Panc1 (cell line): ENCODE results near the gene PARP11. TPM values are rescaled to one million over a fixed set of nuclear protein-coding genes. Genes with fewer than 3 reads are reported as not detected.

Experiments
- ATAC-seq: fragments of 200-7000 bp; cut with Tn5 transposase; 2 replicates; pipeline ENCODE4 v1.9.1; 2020; ENCODE audit warnings: mild to moderate bottlenecking, moderate library complexity
- BruUV-seq: library from RNA; stranded (reverse); fragments of 400-500 nt; replicated peaks from 2 replicates; lab custom pipeline; 2021; lab: Mats Ljungman, UMichigan
- CTCF ChIA-PET: fragments of 300-600 bp; sonication (Branson Sonifier 250); formaldehyde crosslinking; loops from one replicate; lab custom pipeline; 2022; ENCODE audit warnings: antibody characterized with exemption; lab: Charles Lee
- POLR2A ChIA-PET: fragments of 300-600 bp; sonication (Branson Sonifier 250); formaldehyde crosslinking; loops from one replicate; lab custom pipeline; 2022; ENCODE audit warnings: antibody characterized with exemption; lab: Charles Lee
- DNase-seq: peaks from one replicate; pipeline ENCODE4 v3.0.0-alpha.2; 2010; ENCODE audit warnings: low read depth, low spot score
- H3K27ac ChIP-seq: 2 replicates; pipeline ENCODE4 v1.5.1; 2011; ENCODE audit warnings: mild to moderate bottlenecking, low read length, inconsistent platforms
- H3K27me3 ChIP-seq: fragments of 200-500 bp; sonication (Bioruptor generic); 2 replicates; pipeline ENCODE4 v1.6.0; 2014; ENCODE audit warnings: low read length, inconsistent platforms; ENCODE audit not compliant: control insufficient read depth, insufficient read depth
- H3K36me3 ChIP-seq: fragments of 200-500 bp; sonication (Bioruptor generic); 2 replicates; pipeline ENCODE4 v1.5.1; 2014; ENCODE audit warnings: inconsistent platforms, mild to moderate bottlenecking, low read length, moderate library complexity; ENCODE audit not compliant: control insufficient read depth, insufficient read depth
- H3K4me1 ChIP-seq: 2 replicates; pipeline ENCODE4 v1.5.1; 2011; ENCODE audit warnings: inconsistent platforms, mild to moderate bottlenecking, low read length, moderate library complexity; ENCODE audit not compliant: control insufficient read depth, insufficient read depth
- H3K4me3 ChIP-seq, 2 experiments: 2 replicates each; pipeline ENCODE4 v1.5.1; 2011 to 2012; ENCODE audit warnings: low read depth in 2 of 2, low read length in 2 of 2, mild to moderate bottlenecking in 2 of 2, inconsistent platforms in 1 of 2, moderate library complexity in 1 of 2
- H3K9me3 ChIP-seq: fragments of 200-500 bp; sonication (Bioruptor generic); 2 replicates; pipeline ENCODE4 v1.5.1; 2014; ENCODE audit warnings: low read depth, mild to moderate bottlenecking, inconsistent platforms, low read length, moderate library complexity; ENCODE audit not compliant: control insufficient read depth, insufficient read depth
- CTCF ChIP-seq: fragments of 450-650 bp; IDR thresholded peaks from 2 replicates; pipeline ENCODE4 v1.5.1; 2017; ENCODE audit warnings: mild to moderate bottlenecking
- POLR2AphosphoS5 ChIP-seq: IDR thresholded peaks from 2 replicates; pipeline ENCODE4 v1.6.1; 2012; ENCODE audit warnings: mild to moderate bottlenecking, low read depth, low read length, moderate library complexity
- REST ChIP-seq, 2 experiments: IDR thresholded peaks; 2 replicates each; pipeline ENCODE4 v1.6.1; 2011 to 2012; ENCODE audit warnings: low read depth in 2 of 2, control low read depth in 1 of 2, low read length in 1 of 2, mild to moderate bottlenecking in 1 of 2, moderate library complexity in 1 of 2; ENCODE audit not compliant: insufficient read depth in 1 of 2
- SIN3A ChIP-seq: IDR thresholded peaks from 2 replicates; pipeline ENCODE4 v1.6.1; 2012; ENCODE audit warnings: low read depth, mild to moderate bottlenecking, low read length, moderate library complexity, borderline replicate concordance; ENCODE audit not compliant: insufficient read depth
- TCF7L2 ChIP-seq: IDR thresholded peaks from 2 replicates; pipeline ENCODE4 v1.6.1; 2011; ENCODE audit warnings: mild to moderate bottlenecking, low read depth, low read length, inconsistent platforms
- in situ Hi-C: cut with HindIII; loops from 2 replicates; pipeline ENCODE4 v1.10.0; 2016; ENCODE audit warnings: low sequenced_read_pairs, low pct_unique_long_range_greater_than_20kb
- intact Hi-C: fragments of 100-400 bp; cut with micrococcal nuclease; formaldehyde crosslinking; loops from one replicate; pipeline ENCODE4 v1.10.0; 2022; ENCODE audit not compliant: unreplicated experiment
- total RNA-seq: library from RNA; stranded (reverse); gene quantifications from one replicate; pipeline ENCODE4 v1.2.1, GENCODE V29; 2021; ENCODE audit not compliant: unreplicated experiment

Gene PARP11
- total RNA-seq, 1 experiment from 2014 or later = 7.3 TPM

GRCh38 chr12:3761116-3761735 lies 112.0 kb downstream of the PARP11 start:
- ATAC-seq = no peak
- in situ Hi-C loops = no loop called here
- no TSS peak for BruUV-seq

GRCh38 chr12:3759878-3760277 lies 113.3 kb downstream of the PARP11 start:
- ChIA-PET CTCF (no interaction called here), POLR2A (no interaction called here)
- Histone ChIP-seq H3K27ac (no peak overlapping the region), H3K27me3 (no peaks in the 10 kb centered on the region), H3K9me3 (no peaks in the 10 kb centered on the region), H3K4me1 (no peaks in the 10 kb centered on the region), H3K4me3 (no peak overlapping the region), H3K36me3 (no peaks in the 10 kb centered on the region)
- TF ChIP-seq REST (IDR thresholded peaks at IDR 0.05; ENCODE audit: insufficient read depth in 1 of 2, low read depth in 2 of 2, low read length in 1 of 2) = no peak
- no peak for TF ChIP-seq TCF7L2
- TF ChIP-seq POLR2AphosphoS5 = no peak
- no peak for TF ChIP-seq CTCF
- no peak for TF ChIP-seq SIN3A
- intact Hi-C loops = no loop called here
- no peak for DNase-seq
- no TSS peak for BruUV-seq
- in situ Hi-C loops = no loop called here
- ATAC-seq = no peak

More at GRCh38 chr12:3761116-3761735, 112.0 kb downstream of the PARP11 start:
- intact Hi-C loops = no loop called here
- Histone ChIP-seq H3K27ac (no peak overlapping the region), H3K9me3 (no peaks in the 10 kb centered on the region), H3K4me1 (no peaks in the 10 kb centered on the region), H3K27me3 (no peaks in the 10 kb centered on the region), H3K36me3 (no peaks in the 10 kb centered on the region), H3K4me3 (no peak overlapping the region)
- no peak for DNase-seq
- POLR2A ChIA-PET = no interaction called here
- no peak for TF ChIP-seq SIN3A
- TF ChIP-seq POLR2AphosphoS5 = no peak
- TF ChIP-seq CTCF = no peak
- no peak for TF ChIP-seq REST (IDR thresholded peaks at IDR 0.05; ENCODE audit: insufficient read depth in 1 of 2, low read depth in 2 of 2, low read length in 1 of 2)
- no peak for TF ChIP-seq TCF7L2
- CTCF ChIA-PET = no interaction called here
